Measurements from ENCODE around the gene G6PC1.

DNA sequence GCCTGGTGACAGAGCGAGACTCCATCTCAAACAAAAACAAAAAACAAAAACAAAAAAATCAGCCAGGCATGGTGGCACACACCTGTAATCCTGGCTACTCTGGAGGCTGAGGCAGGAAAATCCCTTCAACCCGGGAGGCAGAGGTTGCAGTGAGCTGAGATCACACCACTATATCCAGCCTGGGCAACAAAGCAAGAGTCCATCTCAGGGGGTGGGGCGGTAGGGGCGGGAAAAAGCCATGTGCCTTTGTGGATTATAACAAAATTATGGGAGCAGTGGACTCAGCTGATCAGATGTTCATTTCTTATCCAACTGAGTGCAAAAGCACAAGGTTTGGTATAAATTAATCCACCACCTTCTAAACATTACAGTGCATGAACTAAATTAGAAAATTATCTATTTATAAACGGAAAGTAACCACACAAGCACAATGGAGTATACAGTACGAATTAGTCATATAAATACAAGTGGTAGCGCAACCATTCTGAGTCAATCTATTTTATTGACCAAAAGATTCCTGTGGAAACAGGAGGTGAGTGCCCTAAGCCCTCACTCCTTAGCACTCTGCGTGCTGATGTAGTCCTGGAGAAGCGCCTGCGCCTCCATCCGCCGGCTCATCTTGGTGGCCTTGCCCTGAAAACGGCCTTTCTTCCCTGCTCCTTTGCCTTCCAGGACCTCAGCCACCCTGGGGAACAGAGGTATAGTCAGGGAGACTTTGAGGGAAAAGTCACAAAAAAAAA lies 49.6 kb downstream of the G6PC1 start:
- TF ChIP-seq EZH2 (IDR thresholded peaks at IDR 0.05; ENCODE audit: borderline replicate concordance, insufficient read depth, low read depth, low read length, poor library complexity, severe bottlenecking), result no peak
- TF ChIP-seq, protein P1, sequence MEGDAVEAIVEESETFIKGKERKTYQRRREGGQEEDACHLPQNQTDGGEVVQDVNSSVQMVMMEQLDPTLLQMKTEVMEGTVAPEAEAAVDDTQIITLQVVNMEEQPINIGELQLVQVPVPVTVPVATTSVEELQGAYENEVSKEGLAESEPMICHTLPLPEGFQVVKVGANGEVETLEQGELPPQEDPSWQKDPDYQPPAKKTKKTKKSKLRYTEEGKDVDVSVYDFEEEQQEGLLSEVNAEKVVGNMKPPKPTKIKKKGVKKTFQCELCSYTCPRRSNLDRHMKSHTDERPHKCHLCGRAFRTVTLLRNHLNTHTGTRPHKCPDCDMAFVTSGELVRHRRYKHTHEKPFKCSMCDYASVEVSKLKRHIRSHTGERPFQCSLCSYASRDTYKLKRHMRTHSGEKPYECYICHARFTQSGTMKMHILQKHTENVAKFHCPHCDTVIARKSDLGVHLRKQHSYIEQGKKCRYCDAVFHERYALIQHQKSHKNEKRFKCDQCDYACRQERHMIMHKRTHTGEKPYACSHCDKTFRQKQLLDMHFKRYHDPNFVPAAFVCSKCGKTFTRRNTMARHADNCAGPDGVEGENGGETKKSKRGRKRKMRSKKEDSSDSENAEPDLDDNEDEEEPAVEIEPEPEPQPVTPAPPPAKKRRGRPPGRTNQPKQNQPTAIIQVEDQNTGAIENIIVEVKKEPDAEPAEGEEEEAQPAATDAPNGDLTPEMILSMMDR (IDR thresholded peaks at IDR 0.05), result no peak
